Glutamatergic neuron (in vitro differentiated cells): ENCODE results near the gene SZT2. TPM values are rescaled to one million over a fixed set of nuclear protein-coding genes. Genes with fewer than 3 reads are reported as not detected.

ENCODE experiments used
- DNase-seq: peaks from one replicate; pipeline ENCODE4 v3.0.0; 2022
- H3K27ac Mint-ChIP-seq: one replicate; pipeline ENCODE4 v1.8.0; 2020; ENCODE audit warnings: mild to moderate bottlenecking, mixed read lengths, inconsistent platforms; ENCODE audit not compliant: unreplicated experiment
- H3K27me3 Mint-ChIP-seq: one replicate; pipeline ENCODE4 v1.8.0; 2020; ENCODE audit warnings: mild to moderate bottlenecking, moderate library complexity, mixed read lengths, inconsistent platforms; ENCODE audit not compliant: unreplicated experiment
- H3K36me3 Mint-ChIP-seq: one replicate; pipeline ENCODE4 v1.8.0; 2020; ENCODE audit warnings: mild to moderate bottlenecking, mixed read lengths, inconsistent platforms; ENCODE audit not compliant: unreplicated experiment
- H3K4me1 Mint-ChIP-seq: one replicate; pipeline ENCODE4 v1.8.0; 2020; ENCODE audit warnings: mild to moderate bottlenecking, low read depth, mixed read lengths, inconsistent platforms; ENCODE audit not compliant: unreplicated experiment
- H3K4me3 Mint-ChIP-seq: one replicate; pipeline ENCODE4 v1.8.0; 2020; ENCODE audit warnings: mild to moderate bottlenecking, mixed read lengths, inconsistent platforms; ENCODE audit not compliant: unreplicated experiment
- H3K9me3 Mint-ChIP-seq: one replicate; pipeline ENCODE4 v1.8.0; 2020; ENCODE audit warnings: mild to moderate bottlenecking, moderate library complexity, mixed read lengths, inconsistent platforms; ENCODE audit not compliant: unreplicated experiment
- CTCF ChIP-seq: fragments of 200-600 bp; sonication (generic); IDR thresholded peaks from one replicate; pipeline ENCODE4 v1.5.0; 2021; ENCODE audit not compliant: partially characterized antibody, unreplicated experiment
- total RNA-seq: library from RNA; stranded (reverse); fragmentation: NEBNext Ultra II Directional; extraction: Animal tissue kit (Norgen Biotek cat#: 25700); gene quantifications from one replicate; pipeline ENCODE4 v1.2.1, GENCODE V29; 2021; ENCODE audit not compliant: unreplicated experiment

Gene SZT2
- total RNA-seq, 1 donor from 2014 or later, result 85.3 TPM

- no peak overlapping the region for H3K4me3 Mint-ChIP-seq
- H3K36me3 Mint-ChIP-seq, result no peaks in the 10 kb centered on the region
- H3K27me3 Mint-ChIP-seq, result no peaks in the 10 kb centered on the region
- peaks cover 4% of the 10 kb centered on the region for H3K9me3 Mint-ChIP-seq
- no peak for TF ChIP-seq CTCF
- no peaks in the 10 kb centered on the region for H3K4me1 Mint-ChIP-seq
- DNase-seq, result no peak
- H3K27ac Mint-ChIP-seq, result no peak overlapping the region
Observed at GRCh38 chr1:43427941-43428340, 38.2 kb downstream of the SZT2 start.

GRCh38 chr1:43430831-43431230 is 41.1 kb downstream of the SZT2 start:
- no peak for DNase-seq
- Mint-ChIP-seq H3K9me3 (peaks cover 6% of the 10 kb centered on the region), H3K4me1 (no peaks in the 10 kb centered on the region), H3K4me3 (no peak overlapping the region), H3K27ac (no peak overlapping the region), H3K27me3 (peaks cover 2% of the 10 kb centered on the region), H3K36me3 (no peaks in the 10 kb centered on the region)
- TF ChIP-seq CTCF, result no peak

- no peaks in the 10 kb centered on the region for H3K4me1 Mint-ChIP-seq
- H3K4me3 Mint-ChIP-seq, result no peak overlapping the region
- no peaks in the 10 kb centered on the region for H3K36me3 Mint-ChIP-seq
- TF ChIP-seq CTCF, result no peak
- H3K27me3 Mint-ChIP-seq, result peaks cover 2% of the 10 kb centered on the region
- peak; percentile 5 for DNase-seq
- H3K27ac Mint-ChIP-seq, result no peak overlapping the region
- H3K9me3 Mint-ChIP-seq, result peaks cover 6% of the 10 kb centered on the region
Observed at GRCh38 chr1:43431676-43432075, 42.0 kb downstream of the SZT2 start.

GRCh38 chr1:43432171-43432860 is 42.6 kb downstream of the SZT2 start:
- no peak overlapping the region for H3K27ac Mint-ChIP-seq
- no peak for TF ChIP-seq CTCF
- no peak overlapping the region for H3K4me3 Mint-ChIP-seq
- H3K36me3 Mint-ChIP-seq, result no peaks in the 10 kb centered on the region
- H3K4me1 Mint-ChIP-seq, result no peaks in the 10 kb centered on the region
- peak; percentile 4 for DNase-seq
- peaks cover 2% of the 10 kb centered on the region for H3K27me3 Mint-ChIP-seq
- peaks cover 6% of the 10 kb centered on the region for H3K9me3 Mint-ChIP-seq

GRCh38 chr1:43432907-43433306 is 43.2 kb downstream of the SZT2 start:
- Mint-ChIP-seq H3K36me3 (no peaks in the 10 kb centered on the region), H3K27me3 (peaks cover 2% of the 10 kb centered on the region), H3K9me3 (peaks cover 6% of the 10 kb centered on the region), H3K4me3 (no peak overlapping the region), H3K27ac (no peak overlapping the region), H3K4me1 (no peaks in the 10 kb centered on the region)
- TF ChIP-seq CTCF, result no peak
- no peak for DNase-seq
